Esophagus mucosa (tissue), 1 donor: ENCODE results near the gene ERI3. TPM values are rescaled to one million over a fixed set of nuclear protein-coding genes. Genes with fewer than 3 reads are reported as not detected.

ENCODE experiments used
- ATAC-seq: fragments of 200-7000 bp; cut with Tn5 transposase; one replicate; pipeline ENCODE4 v1.9.1; 2020
- total RNA-seq: library from RNA; stranded (reverse); gene quantifications from one replicate; pipeline ENCODE4 v1.2.4, GENCODE V29; 2023
- donor health status: DM: yes; HTN: yes; CAD: no.

ERI3 gene
- total RNA-seq, 1 donor from 2014 or later: 26.5 TPM

DNA sequence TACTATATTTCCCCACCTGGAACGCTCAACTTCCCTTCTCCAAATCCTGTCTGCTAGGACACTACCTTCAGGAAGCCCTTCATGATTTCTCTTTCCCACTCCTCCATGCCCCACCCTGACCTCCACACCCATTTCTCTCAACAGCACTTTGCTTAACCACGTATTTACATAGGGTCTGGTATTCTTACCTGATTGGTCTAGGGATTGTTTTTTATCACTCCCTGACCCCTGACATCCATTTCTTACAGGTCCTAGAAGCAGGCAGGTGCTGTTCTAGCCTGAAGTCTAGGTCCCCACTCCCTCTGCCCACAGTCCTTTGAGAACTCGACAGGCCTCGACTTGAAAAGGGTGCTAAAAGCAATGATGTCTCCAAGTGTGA is 94.3 kb downstream of the ERI3 start:
- no peak for ATAC-seq

DNA sequence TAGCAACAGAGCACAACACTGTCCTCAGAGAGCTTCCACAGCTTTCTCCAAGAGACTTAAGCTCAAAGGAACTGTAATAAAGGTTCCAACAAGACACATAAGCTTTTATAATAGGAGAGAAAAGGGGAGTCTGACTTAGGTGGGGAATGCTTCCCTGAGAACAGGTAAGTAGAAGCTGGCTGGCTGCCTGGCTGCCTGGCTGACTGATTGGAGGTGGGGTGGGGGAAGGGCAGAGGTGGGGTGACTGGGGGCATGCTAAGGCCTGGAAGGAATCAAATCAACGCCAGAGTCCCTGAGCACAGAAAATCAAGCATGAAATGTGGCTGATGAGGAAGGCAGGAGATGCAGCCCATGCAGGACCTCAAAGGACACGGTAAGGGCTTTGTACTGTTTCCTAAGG is 96.0 kb downstream of the ERI3 start:
- no peak for ATAC-seq

DNA sequence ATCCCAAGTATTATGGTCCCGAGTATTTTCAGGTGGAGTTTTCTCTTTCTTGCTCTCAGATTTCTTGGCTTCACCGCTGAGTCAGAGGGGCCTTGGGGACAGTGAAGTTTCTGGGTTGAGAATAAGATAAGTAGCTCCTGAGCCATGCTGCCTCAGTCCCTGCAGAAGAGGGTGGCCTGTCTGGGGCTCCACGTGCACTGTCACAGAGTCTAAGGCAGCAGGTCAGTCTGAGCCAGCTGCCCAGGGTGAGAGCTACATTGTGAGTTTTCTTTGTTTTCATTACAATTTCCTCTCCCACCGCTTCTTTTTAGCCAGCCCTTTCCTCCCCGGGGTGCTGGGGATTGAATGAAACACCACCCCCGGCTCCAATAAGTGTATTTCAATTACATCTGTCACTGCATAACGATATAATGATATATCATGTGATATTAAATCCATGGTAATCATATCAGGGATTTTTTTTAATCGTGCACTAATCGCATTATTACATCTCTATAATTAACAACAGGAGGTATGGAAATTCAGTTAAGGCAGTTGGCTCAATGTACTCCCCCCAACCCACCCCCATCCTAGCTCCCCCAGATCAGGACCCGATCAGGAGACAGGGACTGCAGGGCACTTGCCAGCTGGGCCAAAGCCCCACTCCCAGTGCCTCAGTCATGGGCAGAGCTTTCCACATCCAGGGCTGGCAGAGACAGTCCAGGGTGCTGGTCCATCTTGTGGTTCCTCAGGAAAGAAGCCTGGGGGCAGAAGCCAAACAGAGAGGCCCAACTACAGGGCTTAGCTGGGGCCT is 98.1 kb downstream of the ERI3 start:
- ATAC-seq: no peak

DNA sequence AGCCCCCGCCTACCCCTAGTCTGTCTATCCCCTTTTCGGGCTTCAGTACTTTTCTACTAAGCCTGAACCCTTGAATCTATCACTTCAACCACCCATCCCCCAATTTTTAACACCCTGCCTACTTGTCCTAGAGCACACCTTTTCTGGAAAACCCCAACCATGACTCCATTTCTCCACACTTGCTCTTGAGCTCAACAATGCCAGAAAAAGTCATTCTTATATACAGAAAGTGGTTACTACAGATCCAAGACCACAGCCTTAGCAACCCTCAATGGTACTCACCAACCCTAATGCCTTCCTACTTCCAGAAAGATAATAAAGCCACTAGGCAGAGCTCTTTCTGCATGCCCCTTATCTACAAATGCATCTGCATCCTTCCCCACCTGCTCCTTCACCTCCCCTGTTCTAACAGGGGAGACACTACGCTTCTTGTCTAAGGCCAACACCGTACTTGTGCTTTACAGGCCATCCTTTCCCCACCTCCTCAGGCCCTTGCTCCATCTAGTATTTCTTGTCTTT is 100.6 kb downstream of the ERI3 start:
- no peak for ATAC-seq

DNA sequence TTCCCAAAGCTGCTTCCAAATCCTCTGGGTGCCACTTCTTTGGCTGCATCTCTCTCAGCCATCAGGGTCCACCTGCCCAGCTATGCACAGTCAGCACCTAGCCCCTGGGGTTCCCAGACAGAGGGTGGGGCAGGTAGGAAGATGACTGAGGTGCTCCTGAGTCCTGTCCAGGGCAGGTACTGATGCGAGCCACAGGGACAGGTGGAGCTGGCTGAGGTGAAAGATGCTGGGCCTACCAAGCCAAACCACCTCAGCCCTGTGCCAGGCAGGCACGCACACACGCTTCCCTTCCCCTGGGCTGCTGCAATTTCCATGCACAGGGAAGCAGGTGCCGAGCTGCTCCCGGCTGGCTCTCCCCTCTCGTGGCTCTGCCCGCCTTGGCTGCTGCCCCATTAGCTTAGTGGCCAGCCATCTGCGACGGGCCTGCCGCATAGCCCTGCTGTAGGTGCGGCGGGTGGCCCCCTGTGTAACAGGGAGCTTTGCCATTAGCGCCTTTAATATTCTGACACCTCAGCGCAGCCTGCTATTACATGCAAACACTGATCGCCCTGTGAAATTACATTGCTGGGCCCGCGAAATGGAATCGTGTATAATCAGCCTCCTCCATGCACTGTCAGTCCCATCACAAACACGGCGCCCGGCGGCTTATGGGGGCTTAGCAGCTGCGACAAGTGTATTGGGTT is 102.9 kb downstream of the ERI3 start:
- ATAC-seq: no peak

DNA sequence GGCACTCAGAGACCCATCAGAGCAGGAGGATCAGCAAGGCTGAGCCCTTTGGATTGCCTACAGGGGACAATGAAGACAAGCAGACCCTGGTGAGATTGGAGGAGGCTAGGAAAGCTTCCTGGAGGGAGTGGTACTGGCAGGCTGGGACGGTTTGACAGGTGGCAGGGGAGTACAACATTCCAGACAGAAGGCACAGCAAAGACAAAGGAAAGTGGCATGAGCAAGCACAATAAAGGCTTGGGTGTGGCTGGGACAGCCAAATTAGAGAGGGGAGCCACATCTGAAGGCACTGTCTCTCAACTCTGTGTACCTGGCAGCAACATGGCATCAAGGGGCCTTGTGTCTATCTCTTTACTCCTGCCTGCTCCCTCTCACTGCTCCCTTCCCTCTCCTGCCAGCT is 103.6 kb downstream of the ERI3 start:
- no peak for ATAC-seq

DNA sequence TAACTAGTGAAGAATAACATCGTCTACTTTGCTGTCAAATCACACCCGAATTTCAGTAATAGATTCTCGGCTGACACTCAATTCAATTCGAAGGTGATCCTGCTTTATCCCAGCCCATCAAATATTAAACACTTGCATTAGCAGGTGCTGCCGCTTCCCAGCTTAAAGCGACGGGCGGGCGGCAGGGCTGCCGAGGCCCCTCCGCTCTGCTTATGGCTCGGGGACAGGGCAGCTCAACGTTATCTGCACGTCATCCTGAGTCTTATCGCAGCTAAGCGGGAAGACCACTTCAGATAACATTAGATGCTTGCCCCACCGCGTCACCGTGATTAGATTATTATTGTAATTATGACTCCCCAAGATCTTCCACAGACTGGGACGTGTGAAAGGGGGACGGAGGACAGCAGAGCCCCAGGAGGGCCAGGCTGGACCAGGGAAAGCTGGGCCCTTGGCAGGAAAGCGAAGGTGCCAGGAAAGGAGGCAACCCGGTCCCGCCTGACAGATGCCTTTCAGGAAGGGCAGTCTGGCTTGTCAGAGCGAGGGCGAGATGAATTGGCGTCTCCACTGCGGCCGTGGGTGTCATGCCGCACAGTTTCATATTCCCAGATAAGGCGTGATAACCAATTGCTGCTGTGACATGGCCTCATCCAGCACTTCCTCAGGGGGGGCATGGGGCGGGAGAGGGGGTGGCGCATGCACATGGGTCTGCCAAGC is 104.8 kb downstream of the ERI3 start:
- no peak for ATAC-seq

DNA sequence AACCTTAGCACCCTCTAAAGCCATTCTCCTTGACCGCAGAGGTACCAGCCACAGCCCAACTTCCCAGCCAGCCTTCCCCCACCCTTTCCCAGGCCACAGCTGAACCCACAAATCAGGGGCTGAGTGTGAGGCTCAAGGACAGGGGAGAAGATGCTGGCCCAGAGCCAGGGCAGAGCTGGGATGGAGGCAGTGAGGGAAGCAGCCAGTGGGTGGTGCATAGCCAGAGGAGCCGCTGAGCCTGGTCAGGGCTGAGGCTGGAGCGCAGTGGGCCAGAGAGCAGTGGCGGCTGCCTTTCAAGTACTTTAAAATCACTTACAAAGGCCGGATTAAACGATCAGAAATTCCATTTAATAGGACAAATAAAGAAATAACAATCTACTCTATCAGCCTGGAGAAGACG is 105.5 kb downstream of the ERI3 start:
- no peak for ATAC-seq

DNA sequence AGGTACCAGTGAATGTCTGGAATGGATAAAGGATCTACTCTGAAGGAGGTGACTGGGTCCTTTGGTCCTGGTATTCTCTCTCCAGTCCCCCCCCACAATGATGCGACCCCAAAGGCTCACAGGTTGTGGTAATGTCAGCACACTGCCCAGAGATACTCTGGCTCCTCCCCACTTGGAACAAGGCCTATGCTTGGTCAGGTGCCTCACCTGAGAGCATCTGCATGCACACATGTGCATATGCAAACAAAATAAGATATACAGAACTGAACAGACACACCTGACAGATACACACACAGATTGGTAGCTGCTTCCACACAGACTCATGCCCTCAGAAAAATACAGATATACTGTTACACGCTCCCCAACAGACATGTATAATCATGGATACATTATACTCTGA is 108.3 kb downstream of the ERI3 start:
- no peak for ATAC-seq

DNA sequence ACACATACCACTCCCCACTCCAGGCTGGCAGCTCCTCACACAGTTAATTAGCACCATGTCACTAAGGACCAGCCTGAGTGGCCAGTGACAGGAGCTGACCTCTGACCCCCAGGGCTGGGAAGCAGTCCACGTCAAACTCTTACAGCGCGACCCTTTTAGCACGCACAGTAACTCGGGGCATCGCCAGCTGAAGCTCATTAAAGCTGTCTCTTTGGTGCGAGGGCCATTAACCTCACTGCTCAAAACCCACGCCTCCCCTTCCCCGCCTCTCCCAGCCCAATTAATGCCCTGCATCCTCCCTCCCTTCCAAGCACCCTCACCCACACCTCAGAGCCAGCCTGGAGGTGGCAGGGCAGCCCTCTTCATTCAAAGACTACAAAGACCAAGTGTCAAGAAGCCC is 110.1 kb downstream of the ERI3 start:
- ATAC-seq: no peak

DNA sequence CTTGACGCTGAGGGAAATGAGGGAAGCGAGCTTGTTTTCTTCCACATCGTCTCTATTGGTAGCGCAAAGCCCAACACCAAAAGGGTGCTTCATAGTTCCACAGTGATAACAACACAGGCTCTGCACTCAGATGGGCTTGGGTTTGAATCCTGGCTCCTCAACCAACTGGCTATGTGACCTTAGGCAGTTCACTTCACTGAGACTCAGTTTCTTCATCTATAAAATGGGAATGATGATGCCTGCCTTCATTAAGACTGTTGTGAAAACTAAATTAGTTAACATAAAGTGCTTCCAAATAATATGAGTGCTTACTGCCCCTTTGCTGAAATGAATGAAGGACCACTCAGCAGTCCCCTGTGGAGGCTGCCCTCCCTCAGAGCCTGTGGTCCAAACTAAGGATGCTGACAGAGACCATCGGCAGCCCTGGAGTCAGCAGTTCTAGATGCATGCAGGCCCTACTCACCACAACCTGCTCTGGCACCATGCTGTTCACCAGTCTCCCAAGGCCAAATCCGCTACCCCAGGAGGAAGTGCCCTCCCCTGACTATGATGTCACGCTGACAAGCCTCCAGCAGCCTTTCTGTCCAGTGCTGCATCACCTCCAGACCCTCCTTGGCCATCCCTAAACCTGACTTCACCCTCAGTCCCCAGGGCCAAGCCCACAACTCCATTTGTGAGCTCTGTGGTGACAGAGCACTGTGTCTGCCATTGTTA is 111.1 kb downstream of the ERI3 start:
- no peak for ATAC-seq

DNA sequence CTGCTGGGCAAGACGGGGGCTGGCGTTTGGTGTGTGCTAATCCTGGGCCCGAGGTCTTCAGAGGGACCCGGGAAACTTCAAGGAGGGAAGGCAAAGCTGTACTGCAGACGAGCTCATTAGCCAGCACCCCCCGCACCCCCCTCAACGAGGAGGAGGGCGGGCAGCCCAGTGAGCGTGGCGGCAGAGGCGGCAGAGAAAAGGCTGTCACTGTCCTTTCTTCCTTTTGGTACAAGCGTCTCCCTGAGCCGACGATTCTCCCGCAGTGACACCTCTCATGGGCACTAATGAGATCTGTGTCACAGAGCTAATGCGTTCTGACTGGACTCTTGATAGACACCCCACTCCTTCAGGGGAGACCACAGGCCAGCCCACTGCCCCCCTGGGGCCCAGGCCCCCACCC is 112.3 kb downstream of the ERI3 start:
- no peak for ATAC-seq

DNA sequence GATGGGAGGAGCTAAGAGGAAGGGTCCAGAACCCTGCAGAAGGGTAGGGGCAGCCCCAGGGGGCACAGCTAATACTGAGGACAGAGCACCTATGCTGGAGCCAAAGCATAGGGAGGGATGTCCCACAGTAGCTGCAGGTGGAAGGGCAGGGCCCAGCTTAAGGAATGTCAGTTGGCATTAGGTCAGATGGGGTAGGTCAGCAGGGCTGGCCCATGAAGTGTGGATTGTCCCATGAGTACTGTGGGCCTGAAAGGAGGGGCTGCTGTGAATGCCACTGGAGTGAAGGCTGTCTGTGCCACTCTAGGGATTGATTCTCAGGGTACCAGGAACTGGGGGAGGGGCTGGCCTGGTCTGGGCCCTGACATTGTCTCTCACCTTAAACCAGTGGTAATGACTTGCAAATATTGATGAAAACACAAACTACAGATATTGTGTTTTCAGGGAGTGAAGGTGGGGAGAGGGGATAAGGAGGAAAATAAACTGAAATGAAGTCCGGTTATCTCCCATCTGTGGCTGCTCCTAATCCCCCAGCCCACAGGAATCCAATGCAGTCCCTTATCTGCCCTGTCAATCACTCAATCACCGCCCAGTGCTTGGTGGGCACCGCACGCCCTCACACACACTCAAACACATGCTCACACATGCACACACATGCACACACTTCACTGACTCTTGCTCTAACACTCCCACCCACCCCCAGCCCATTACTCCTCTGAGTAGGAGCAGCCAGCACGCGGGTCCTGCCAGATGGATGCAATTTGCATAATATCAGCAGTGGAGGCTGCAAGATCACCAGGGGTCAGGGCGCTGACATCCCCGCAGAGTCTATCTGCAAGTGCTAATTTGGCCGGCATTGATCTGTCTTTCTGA is 114.0 kb downstream of the ERI3 start:
- no peak for ATAC-seq

DNA sequence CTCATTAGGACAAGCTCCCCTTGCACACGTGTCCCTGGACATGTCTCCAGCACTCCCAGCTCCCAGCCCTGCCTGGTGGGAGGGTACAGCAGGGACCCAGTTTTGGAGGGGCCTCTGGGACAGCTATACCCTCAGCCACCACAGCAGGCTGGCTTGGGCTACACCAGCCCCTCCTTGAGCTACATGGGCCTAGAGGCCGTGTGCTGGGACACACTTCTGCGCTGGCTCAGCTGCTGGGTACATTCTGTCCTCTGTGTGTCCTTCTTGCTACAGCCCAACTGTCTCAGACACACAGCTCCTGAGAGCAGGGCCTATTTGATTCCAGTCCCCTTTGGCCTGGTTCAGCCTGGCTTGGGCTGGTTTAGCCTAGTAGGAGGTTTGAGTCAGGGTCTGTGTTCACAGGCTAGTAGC is 115.1 kb downstream of the ERI3 start:
- no peak for ATAC-seq

DNA sequence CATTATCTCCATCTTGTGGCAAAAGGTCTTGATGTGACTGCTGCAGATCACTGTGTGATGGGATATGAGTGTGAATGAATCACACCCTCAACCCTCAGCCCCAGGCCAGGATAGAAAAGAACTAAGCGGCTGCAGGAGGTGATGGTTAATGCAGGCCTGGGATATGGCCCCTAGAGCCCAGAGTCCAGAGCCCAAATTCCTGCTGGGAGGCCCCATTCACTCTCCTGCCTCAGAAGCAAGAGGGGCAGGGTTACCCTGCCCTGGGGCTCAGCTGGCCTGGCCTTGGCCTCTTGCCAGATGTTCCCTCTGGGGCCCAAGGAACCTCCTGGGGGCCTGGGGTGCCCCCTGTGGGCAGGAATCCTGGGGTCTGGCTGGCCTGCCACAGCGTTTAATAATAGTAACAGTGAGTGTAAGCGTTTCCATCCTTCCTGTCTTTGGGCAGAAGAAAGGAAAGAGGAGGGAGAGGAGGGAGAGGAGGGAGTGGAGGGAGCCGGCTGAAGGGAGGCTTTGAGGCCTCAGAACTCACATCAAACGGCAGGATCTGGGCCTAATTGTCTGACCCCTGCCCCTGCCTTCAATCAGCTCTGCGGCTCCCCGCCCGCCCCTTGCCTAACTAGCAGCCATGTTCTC is 115.6 kb downstream of the ERI3 start:
- ATAC-seq: no peak

DNA sequence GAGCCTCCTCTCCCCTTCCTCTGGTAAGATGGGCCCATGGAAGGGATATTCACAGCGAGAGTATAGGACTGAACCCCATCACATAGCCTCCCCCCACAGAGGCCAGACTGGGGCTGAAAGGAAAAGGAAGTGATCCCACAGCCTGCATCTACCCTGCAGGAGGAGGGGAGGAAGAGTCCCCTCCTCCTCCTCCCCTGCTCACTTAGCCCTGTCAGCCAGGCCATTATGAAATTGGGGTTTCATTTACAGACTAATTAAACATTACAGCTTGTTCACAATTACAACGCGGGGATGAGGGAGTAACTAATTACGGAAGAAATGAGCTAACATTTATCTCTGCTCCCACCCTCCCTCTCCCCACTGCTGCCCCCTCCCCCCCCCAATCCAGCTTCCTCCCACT is 116.4 kb downstream of the ERI3 start:
- ATAC-seq: no peak

DNA sequence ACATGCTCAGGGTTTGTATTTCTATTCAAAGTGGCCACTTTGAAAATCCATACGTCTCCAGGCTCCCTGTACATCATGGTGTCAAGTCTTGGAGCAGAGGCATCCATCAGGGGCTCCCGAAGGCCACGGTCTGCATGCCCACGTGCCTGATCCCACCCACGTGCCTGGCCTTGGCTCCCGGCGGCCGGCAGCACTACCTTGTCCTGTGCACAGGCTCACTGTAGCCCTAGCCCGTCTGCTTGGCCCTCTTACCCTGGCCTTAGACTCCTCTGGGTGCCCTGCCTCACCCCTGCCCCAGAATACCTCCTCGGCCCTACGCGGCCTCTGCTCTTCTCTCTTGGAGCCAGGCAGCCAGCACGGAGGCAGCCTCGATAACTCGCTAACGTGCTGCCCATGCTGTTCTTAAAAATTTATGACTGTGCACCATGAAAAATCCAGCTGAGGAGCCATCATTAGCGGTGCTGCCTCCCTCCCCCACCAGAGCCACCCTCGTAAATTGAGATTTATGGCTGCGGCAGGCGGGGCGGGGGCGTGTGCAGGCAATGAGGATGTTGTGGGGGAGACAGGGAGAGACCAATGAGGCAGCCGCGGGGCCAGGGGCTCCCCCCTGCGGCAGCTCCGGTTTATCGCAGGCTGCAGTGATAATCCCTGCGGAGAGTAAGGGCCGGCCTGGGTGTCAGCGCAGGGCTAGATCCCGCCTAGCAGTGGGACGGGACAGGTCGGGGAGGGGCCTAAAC is 117.2 kb downstream of the ERI3 start:
- ATAC-seq: peak; percentile 25

DNA sequence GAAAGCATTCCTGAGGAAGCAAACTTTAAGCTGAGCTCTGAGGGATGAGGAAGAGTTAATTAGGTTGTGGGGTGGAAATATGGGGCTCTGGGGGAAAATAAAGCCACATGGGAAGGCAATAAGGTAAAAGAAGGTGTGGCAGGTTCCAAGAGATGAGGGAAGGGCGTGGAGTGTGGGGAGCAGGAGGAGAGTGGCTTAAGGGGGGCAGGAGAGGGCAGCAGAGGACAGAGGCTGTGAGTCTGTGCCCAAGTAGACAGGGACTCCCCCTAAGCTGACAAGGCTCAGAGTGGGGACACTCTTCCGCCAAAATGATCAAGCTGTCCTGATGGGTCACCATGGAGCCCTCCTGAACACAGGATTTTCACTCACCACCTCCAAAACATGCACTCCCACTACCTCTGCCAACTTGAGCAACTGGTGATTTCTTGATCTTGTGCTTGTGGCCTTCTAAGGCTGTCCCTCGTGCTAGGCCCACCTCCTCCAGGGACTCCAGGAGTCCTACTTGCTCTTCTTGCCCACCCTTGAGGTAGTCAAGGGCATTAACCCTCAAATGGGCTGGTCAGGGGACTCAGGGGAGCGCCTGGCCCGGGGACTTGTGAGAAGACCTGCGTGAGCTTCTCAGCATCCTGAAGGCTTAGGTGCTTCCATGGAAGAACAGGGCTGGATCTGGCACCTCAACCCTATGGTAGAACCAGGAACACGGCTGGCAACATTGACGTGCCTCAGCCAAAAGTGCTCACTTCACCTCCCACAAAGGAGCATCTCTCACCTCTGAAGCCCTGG is 118.4 kb downstream of the ERI3 start:
- no peak for ATAC-seq

DNA sequence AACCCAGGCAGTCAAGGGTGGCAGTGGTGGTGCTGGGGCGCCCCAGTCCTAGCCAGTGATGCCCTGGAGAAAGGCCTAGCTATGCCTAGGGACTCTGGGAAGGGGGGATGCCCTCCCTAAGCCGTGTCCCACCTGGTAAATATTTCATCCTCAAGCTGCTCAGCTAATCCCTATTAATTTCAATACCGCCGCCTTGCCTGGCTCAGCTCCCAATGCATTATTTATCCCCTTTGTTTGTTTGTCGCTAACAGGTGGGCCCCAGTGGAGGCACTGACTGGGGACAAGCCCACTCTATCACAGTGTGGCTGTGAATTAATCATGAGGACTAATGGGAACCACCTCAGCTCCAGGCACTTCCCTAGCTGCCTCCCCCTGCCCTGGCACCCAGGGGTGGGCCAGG is 119.2 kb downstream of the ERI3 start:
- no peak for ATAC-seq

DNA sequence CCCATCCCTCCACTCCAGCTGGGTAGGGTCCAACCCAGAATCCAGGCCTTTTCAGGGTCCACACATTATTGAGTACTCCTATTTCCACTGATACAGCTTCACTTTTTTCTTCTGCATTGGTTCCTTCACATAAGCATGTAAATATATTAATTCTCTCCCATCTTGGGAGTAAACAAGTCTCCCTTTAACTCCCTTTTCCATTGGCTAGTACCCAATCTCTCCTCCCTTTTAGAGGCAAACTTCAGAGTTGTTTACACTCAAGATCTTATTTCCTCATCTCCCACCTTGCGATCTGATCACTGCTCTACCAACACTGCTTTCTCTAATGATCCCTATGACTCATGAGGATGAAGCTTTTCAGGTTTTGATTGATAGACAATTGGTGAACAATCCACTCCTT is 121.5 kb downstream of the ERI3 start:
- no peak for ATAC-seq
